ENCODE results near the gene NDP. TPM values are rescaled to one million over a fixed set of nuclear protein-coding genes. Genes with fewer than 3 reads are reported as not detected.

NDP gene
- total and polyA plus RNA-seq, 10 of the 15 experiments (the other 5 are each of a cell fraction or from before 2014, with no cell fraction given), result 0.04 TPM; not detected in 9

GRCh38 chrX:43899878-43900815 lies 73.0 kb downstream of the NDP start:
- intact Hi-C loops (cut with micrococcal nuclease; ENCODE audit: unreplicated experiment), result no loop called here
- POLR2A ChIA-PET, result no interaction called here
- Histone ChIP-seq H3K9ac (ENCODE audit: control insufficient read depth, insufficient read depth, low read length) (no peak overlapping the region), H3K9me3 (replicated peaks; ENCODE audit: control insufficient read depth, insufficient read depth, low read length) (no peaks in the 10 kb centered on the region), H3K27me3 (replicated peaks in 1 of 2; ENCODE audit: control insufficient read depth in 2 of 2, insufficient read depth in 2 of 2, low read length in 1 of 2) (no peaks in the 10 kb centered on the region), H3K79me2 (ENCODE audit: control insufficient read depth, insufficient read depth, low read length) (no peaks in the 10 kb centered on the region), H3K36me3 (ENCODE audit: control insufficient read depth in 2 of 2, insufficient read depth in 2 of 2, low read length in 1 of 2) (no peaks in the 10 kb centered on the region), H3K27ac (ENCODE audit: control insufficient read depth, insufficient read depth) (no peak overlapping the region), H3K4me1 (ENCODE audit: control insufficient read depth, insufficient read depth, low read length) (no peaks in the 10 kb centered on the region), H2AFZ (ENCODE audit: control insufficient read depth, low read depth, low read length) (no peak overlapping the region), H3K4me2 (ENCODE audit: control insufficient read depth, insufficient read depth) (no peak overlapping the region), H4K20me1 (ENCODE audit: control insufficient read depth, insufficient read depth) (no peaks in the 10 kb centered on the region), H3K4me3 (no peak overlapping the region)
- TF ChIP-seq SIN3A (IDR thresholded peaks at IDR 0.05; ENCODE audit: low read depth, low read length) (no peak), CBFB (IDR thresholded peaks at IDR 0.05; ENCODE audit: low read depth) (no peak), PAX5 (IDR thresholded peaks at IDR 0.05; ENCODE audit: borderline replicate concordance, low read depth, low read length) (no peak), CREB1 (IDR thresholded peaks at IDR 0.05; ENCODE audit: low read depth) (no peak), POLR2AphosphoS2 (IDR thresholded peaks at IDR 0.05; ENCODE audit: low read depth, low read length) (no peak), HDAC6 (IDR thresholded peaks at IDR 0.05; ENCODE audit: unreplicated experiment) (no peak), NR2F1 (conservative IDR thresholded peaks at IDR 0.05) (no peak), LARP7 (IDR thresholded peaks at IDR 0.05) (no peak), RCOR1 (conservative IDR thresholded peaks at IDR 0.05; ENCODE audit: low read depth, low read length) (no peak), ZNF217 (IDR thresholded peaks at IDR 0.05) (no peak), BCL11A (IDR thresholded peaks at IDR 0.05; ENCODE audit: low read depth, low read length) (no peak)
- SMC1A ChIA-PET (ENCODE audit: uncharacterized antibody, unreplicated experiment), result no interaction called here
- CTCF ChIA-PET, result no interaction called here
- BruUV-seq (replicated peaks), result no TSS peak
- RAD21 ChIA-PET (ENCODE audit: unreplicated experiment), result no interaction called here
- in situ Hi-C loops (cut with MboI), result no loop called here
- ATAC-seq, result no peak
- WGBS (ENCODE audit: insufficient coverage, insufficient replicate concordance, low lambda C conversion rate, missing lambda C conversion rate), result 33% methylated on average over 5 of the region's 5 CpGs
- no peak for FAIRE-seq
- no peak for DNase-seq (ENCODE audit: low read depth, low spot score)

Other genes with a start within 250 kb of the NDP start
- not detected in 2 replicates for gene MAOB, start 90.9 kb downstream of the NDP start, total RNA-seq (2014; rRNA removed)
- gene MAOB, start 90.9 kb downstream of the NDP start, total RNA-seq (2014; rRNA removed; fragmentation: Illumina TruSeq; extraction: Trizol), result not detected in 2 replicates
- 0.21 TPM in 1 of 2 replicates, not detected in the other for gene MAOB, start 90.9 kb downstream of the NDP start, total RNA-seq (2021)
- gene MAOB, start 90.9 kb downstream of the NDP start, polyA plus RNA-seq (2011; rRNA removed), result not detected in 2 replicates
- gene MAOB, start 90.9 kb downstream of the NDP start, polyA plus RNA-seq (2014; fragmentation: Illumina TruSeq; extraction: Trizol), result not detected in 2 replicates
- gene MAOB, start 90.9 kb downstream of the NDP start, polyA plus RNA-seq (2014; fragmentation: Nextera tagmentation; extraction: Ambion mirVana), result not detected
- gene MAOB, start 90.9 kb downstream of the NDP start, polyA plus RNA-seq (2014; rRNA removed), result not detected in 2 replicates
- not detected for gene MAOB, start 90.9 kb downstream of the NDP start, polyA plus RNA-seq (2016; fragmentation: Nextera tagmentation; extraction: Ambion mirVana)

Measured in GM12878 (cell line).